GM21447 (cell line): ENCODE measurements around the gene ATP1B1.
"Not testable (repeated sequence)": the region's sequence is repeated elsewhere in the genome, so short reads cannot be mapped to it uniquely, and the experiment has no call there.

Experiments
- ATAC-seq: cut with Tn5 transposase; IDR thresholded peaks from one replicate; pipeline ENCODE4 v1.9.1; 2021; ENCODE audit not compliant: unreplicated experiment

Gene ATP1B1

DNA sequence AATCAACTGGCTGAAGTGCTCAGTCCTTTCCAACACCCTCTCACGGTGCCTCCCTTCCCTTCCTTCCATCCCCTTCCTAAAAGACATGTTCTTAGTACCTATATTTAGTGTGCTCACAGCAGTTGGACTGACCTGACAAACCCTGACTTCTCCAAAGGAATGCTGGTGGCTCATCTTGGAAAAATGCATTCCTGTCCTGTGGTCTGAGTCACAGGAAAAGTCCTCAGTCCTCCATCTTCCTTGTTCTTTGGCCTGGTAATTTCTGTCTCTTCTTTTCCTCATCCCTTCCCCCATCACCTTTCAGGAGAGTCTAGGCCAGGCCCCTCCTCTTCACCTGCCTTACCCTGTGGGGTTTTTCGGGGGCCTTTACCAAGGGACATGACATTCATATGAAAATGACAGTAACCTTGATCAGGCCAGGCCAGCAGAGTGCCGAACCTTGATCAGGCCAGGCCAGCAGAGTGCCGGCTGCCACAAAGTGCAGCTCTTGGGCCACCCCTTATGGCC, 7.2 kb downstream of the ATP1B1 start:
- no peak for ATAC-seq

- ATAC-seq, result peak; percentile 76
These were observed 9.5 kb downstream of the ATP1B1 start for GRCh38 chr1:169115891-169116585.

DNA sequence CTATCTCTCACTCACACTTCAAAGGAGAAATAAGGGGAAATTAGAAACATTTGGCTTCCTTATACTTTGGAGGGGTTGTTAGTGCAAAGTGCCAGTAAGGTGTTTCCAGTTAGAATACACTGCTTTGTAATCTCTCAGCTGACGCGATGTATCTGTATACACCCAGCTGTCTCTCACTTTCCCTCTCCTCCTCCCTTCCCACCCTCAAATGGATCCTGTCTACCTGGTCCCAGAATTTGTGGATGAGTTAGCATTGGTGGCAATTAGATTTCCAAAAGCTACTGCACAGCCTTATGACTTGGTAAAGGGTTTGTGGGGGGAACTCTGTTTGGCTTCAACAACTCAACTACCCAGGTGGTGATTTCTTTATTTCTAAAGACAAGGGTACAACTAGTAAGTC, 10.5 kb downstream of the ATP1B1 start:
- no peak for ATAC-seq

GRCh38 chr1:169117599-169117998, 11.1 kb downstream of the ATP1B1 start:
- ATAC-seq, result no peak

DNA sequence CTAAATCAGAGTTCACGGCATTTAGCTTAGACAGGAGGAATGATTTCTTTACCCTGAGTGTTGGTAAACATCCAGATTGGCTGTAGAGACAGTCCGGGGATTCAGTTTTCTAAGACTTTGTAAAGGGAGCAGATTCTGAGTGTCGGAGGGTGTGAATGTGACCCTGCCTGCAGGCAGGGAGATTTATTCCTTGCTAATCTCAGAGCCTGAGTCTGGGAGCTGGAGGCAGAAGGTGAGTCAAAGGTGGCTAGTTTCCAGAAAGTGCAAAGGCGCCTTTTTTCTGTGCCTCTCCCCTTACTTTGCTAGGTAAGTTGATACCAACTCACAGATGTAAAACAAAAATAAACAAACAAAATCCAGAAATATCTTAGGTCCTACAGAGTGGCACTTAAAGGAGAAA, 11.7 kb downstream of the ATP1B1 start:
- ATAC-seq, result no peak

DNA sequence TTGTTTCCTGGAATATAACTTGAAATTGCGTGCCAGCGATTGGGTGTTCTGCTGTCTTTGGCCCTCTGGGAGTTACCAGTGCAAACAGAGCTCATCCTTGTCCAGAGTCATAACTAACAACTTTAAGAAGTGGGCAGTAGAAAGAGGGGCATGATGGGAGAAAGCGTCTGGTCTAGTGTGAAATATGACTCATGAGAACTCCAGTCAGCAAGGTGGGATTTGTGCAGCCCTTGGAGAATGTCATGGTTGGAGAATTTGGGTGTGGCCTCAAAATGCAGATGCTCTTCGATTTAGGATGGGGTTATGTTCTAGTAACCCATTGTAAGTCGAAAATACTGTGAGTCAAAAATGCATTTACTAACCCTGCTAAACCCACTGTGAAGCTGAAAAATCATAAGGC, 12.9 kb downstream of the ATP1B1 start:
- ATAC-seq, result no peak

GRCh38 chr1:169120066-169120465, 13.6 kb downstream of the ATP1B1 start:
- ATAC-seq, result no peak

DNA sequence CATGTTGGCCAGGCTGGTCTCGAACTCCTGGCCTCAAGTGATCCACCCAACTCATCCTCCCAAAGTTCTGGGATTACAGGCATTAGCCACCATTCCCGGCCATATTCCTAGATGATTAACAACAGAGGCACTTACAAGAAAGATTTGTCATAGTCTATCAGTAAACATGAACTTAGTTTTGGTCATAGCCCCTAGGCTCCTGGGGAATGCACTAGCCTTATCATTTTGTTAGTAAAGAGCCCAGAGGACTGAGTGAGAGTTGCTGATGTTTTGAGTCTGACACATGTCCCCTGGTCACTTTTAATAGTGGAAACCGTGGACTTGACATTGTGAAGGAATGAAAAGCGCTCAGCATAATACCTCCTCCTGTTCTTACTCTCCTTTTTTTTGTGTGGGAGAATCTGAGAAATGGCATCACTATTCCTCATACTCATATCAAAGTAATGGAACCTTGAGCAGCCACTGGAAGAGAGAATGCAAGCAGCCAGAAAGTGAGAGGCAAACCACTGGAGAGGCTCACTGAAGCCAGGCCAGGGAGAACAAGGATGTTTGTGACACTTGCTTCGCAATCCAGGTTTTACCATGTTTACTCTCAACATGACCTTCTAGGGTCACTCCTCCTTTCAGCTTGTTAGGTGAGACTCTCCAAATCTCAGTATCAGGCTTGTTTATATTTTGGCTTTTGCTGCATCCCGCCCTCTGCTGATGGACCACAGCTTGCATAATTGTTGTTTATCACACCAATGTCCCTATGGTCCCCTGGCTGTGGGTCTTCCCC, 14.8 kb downstream of the ATP1B1 start:
- ATAC-seq, result no peak

GRCh38 chr1:169122976-169123375, 16.5 kb downstream of the ATP1B1 start:
- ATAC-seq, result peak; percentile 78

DNA sequence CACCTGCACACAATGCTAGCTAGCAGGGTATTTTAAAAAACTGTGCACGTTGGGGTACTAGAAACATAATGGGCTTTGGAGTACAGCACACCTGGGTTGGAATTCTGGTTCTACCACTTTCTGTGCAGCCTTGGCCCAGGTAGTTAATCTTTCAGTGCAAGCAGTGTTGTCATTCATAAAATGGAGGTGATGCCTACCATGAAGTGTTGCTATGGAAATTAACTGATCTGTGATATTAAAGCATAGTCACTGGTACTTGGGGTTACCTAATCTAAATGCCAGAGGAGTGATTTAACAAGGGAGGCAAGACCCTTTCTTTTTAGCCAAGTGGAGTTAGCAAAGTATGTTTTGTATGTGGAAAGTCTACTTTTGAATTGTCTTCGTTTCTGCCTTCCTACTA, 18.0 kb downstream of the ATP1B1 start:
- ATAC-seq, result no peak

- not testable (repeated sequence) for ATAC-seq
These were observed 19.1 kb downstream of the ATP1B1 start for GRCh38 chr1:169125597-169125996.

- no peak for ATAC-seq
These were observed 19.8 kb downstream of the ATP1B1 start for GRCh38 chr1:169126335-169126734.

DNA sequence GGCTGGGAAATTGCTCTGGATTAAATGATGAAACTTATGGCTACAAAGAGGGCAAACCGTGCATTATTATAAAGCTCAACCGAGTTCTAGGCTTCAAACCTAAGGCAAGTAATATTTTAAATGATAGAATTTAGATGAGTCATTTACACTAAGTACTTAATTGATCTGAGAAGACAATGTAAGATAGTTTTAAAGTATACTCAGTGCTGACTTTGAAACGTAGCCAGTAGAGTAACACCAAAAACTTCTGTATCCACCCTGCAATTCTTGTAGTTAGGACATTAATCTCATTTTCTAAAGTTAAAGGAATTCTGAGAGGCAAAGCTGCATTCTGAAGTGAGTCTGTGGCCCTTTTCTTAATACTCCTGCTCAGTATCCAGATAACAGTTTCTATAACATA, 20.8 kb downstream of the ATP1B1 start:
- ATAC-seq, result no peak

- no peak for ATAC-seq
These were observed 22.1 kb downstream of the ATP1B1 start for GRCh38 chr1:169128562-169128961.

- no peak for ATAC-seq
These were observed 22.8 kb downstream of the ATP1B1 start for GRCh38 chr1:169129109-169129784.

DNA sequence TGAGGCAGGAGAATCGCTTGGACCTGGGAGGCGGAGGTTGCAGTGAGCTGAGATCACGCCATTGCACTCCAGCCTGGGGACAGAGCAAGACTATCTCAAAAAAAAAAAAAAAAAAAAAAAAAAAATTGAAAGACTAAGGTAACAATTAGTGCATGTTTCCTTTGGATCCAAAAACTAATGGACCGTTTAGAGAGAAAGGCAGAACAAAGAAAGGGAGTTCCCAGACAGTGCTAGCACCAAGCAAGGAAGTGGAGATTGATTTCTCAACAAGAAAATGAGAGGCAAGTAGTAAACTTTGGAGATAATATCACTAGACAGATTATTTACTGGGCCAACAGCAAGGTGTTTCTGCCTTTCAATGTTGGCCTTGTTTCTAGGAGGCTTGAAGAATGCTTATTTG, 24.2 kb downstream of the ATP1B1 start:
- no peak for ATAC-seq

- no peak for ATAC-seq
These were observed 26.2 kb downstream of the ATP1B1 start for GRCh38 chr1:169132512-169133227.

DNA sequence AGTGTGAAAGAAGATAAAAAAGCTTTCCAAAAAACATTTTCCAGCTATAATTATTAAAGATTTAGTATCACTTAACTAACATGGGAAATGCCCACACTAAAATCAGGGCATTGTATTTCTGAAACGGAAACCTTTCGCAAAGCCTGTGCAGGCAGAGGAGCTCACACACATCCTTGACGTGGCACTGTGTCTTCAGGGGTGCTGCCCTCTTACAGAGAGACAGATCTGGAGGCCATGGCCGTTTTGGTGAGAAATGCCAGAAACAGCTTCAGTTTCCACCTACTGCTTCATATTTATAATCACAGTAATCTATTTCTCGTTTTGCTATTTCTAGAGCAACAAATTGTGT, 26.7 kb downstream of the ATP1B1 start:
- ATAC-seq, result no peak

DNA sequence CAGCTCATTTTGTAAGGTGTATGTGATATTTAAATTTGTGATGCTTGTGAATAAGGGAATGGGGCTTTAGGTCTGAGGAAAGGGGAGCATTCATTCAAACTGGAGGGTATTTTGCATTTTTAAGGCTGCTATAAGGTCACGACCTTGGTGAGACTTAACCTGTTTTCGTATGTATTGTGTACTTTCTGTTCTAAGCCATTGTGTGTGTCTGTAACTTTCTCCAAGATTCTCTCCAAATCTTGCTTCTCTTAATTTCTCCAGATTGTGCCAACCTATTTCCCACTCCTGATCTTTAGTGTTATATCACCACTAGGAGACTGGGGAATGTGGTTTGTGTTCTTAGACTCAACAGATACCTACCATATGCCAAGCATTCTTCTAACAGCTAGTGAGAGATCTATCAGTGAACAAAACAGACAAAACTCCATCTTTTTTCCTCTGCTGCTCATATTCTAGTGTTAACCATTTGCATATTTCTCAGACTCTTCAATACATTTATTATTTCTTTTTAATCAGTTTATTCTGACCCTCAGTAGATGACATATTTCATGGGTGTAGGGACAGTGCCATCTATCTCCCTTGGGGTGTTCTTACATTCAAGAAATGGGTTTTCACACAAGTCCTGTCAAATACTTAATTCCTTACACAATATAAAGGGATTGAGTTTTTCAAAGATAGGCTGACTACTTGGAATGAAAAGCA, 27.5 kb downstream of the ATP1B1 start:
- no peak for ATAC-seq

- ATAC-seq, result no peak
These were observed 30.9 kb downstream of the ATP1B1 start for GRCh38 chr1:169137357-169137756.
